ENCODE results near the gene VAPB.

The VAPB gene

GRCh38 chr20:58436868-58437645 lies 48.0 kb downstream of the VAPB start:
- DNase-seq, result no peak

GRCh38 chr20:58438970-58439808 lies 50.2 kb downstream of the VAPB start:
- DNase-seq, result no peak

DNA sequence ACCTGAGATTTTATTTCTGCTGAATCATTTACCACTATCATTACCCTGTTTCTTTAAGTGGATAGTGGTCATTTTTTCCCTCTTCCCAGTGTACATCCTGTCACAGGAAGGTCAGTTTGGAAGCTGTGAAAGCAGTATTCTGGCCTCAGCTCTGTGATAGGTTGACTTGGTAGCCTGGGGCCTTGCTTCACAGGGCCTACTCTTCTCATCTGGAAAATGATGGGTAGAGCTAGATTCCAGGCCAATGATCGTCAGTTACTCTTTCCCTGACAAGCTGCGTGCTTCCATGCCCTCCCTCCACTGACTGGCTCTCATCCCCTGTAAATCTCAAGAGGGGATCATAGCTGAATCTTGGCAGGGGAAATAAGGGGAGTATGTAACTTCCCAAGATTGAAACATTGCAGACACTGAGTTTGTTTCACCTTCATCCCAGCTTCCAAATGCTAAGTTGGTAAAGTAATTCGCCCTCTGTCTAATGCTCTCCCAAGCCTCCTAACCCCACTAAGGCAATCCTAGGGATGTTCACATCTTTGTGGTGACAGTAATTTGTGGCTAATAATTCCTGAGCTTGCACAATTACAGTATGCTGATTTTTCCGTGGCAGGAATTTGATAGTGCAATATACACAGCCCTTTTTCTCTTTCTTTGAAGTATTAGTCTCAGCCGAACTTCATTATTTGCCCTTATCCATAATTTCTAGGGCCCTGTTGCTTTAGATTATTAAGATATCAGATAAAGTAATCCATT lies 51.2 kb downstream of the VAPB start:
- no peak for DNase-seq

GRCh38 chr20:58441723-58442122 lies 52.7 kb downstream of the VAPB start:
- DNase-seq, result no peak

GRCh38 chr20:58444746-58445255 lies 55.8 kb downstream of the VAPB start:
- DNase-seq, result no peak

DNA sequence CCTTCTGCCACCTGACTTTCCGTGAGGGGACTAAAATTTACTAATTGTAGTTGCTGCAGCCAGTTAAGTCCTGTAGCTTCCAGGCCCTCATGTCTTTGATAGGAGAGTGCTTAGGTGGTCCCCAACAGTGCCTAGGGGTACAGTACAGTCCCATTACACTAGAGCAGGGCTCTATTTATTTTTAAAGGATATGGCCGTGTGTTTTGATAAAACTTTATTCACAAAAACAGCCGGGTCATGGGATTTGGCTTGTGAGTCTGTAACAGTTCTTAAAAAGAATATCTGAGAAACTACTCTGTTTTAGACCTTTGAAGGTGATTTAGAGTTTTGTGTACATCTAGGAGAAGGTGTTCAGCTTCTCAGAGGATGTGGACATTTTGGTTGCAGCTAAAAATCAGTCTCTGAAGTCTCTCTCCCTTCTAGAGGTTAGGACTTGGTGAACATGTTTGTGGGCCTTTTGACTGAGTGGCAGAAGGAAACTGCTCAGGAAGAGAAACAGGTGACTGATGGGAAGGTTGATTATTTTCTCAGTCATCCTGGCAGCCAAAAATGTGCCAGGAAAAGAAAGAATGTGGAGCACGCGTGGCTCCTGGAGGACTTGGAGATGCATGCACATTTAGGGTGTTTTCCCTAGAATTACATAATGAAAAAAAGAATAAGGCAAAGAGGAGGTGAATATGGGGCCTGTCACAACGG lies 57.4 kb downstream of the VAPB start:
- no peak for DNase-seq

GRCh38 chr20:58446960-58447265 lies 57.9 kb downstream of the VAPB start:
- no peak for DNase-seq

- DNase-seq, result peak; percentile 23
Measured at GRCh38 chr20:58447511-58448391, 58.7 kb downstream of the VAPB start.

- DNase-seq, result no peak
Measured at GRCh38 chr20:58448958-58449357, 59.9 kb downstream of the VAPB start.

- no peak for DNase-seq
Measured at GRCh38 chr20:58449681-58450221, 60.7 kb downstream of the VAPB start.

DNA sequence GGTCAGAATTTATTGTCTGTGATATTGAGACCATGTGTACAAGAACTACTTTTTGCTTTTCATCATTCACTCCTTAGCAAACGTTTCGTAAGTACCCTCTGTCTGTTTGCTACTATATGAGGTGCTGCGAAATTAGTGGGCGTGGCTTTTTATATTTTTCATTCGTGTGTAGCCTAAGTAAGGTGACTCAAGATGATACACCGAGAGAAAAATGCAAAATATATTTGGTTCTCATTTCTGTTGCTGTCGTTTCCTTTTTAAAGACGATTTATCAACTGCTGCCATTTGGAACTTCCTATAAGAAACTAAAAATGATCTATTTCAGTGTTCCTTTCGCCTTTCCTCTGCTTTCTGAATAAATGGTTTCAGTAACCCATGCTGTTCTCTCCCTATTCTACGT lies 61.2 kb downstream of the VAPB start:
- no peak for DNase-seq

DNA sequence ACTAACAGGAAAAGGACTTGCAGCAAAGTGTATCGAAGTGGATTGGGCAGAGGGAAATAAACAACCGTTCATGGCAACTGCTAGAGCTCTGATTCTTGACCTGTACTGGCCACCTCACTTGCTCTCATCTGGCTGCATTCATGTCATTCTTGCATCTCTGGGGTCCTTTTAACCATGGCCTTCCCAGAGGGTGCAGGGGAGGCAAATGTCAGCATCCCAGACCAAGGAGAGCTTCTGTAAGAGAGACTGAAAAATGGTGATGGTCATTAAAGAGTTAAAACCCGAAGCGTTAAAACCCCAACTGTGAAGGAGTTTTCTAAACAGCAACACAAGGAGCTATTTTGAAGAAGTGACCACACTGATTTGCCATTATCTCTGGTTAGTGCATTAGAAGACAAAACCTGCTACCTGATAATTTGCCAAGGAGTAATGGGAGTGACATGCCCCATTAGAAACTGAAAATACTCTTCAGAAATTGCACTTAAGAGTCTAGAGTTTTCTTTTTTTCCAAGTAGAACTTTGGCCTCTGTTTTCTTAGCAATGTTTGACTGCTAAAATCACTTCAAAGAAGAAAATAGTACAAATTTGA lies 63.7 kb downstream of the VAPB start:
- no peak for DNase-seq

DNA sequence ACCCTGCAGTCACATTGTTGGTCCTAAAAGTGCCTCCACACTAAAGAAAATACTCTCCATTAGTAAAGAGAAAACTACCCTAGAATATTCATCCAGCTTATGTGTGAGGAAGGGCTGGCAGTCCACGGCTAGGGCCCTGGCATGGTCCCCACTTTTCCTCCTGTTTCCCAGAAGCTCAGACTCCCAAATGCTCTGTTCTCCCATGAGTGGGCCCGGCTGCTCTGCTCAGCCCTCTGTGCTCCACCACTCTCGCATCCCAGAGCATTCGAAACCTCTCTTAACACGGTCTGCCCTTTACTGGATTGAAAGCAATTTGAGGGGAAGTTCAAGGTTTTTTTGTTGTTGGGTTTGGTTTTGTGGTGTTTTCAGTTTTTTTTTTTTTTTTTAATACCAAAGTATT lies 64.4 kb downstream of the VAPB start:
- no peak for DNase-seq

GRCh38 chr20:58454460-58454859 lies 65.4 kb downstream of the VAPB start:
- DNase-seq, result no peak

- DNase-seq, result no peak
Measured at GRCh38 chr20:58457083-58457695, 68.2 kb downstream of the VAPB start.

GRCh38 chr20:58458342-58459057 lies 69.5 kb downstream of the VAPB start:
- no peak for DNase-seq

DNA sequence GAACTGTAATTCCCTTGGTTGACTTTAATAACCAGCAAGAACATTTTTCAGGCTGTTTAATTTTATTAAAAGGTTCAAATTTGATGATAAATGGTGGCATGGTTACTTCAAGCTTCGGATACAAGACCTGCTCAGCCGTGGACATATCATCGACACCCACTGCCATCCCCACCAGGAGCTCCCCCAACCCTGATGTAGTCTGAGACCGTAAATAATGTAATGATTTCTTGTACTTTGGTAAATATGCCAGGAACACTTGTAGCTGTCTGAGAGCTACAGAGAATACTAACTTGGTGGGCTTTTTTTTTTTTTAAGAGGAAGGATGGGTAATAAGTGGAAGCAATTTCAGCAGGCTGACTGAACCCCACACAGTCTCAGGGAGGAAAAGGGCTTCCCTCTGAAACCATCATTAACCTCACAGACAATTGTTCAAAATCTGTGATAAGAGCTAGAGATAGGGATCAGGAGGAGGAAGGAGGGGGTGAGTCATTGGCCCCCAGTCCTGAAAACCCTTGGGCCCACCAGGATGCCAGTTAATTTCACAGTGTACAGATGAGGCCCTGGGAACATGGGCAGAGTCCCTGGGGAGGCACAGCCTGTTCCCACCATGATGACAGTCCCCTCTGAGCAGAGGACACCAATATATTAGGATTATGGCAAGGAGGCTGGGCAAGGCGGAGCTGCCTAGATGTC lies 70.2 kb downstream of the VAPB start:
- no peak for DNase-seq

DNA sequence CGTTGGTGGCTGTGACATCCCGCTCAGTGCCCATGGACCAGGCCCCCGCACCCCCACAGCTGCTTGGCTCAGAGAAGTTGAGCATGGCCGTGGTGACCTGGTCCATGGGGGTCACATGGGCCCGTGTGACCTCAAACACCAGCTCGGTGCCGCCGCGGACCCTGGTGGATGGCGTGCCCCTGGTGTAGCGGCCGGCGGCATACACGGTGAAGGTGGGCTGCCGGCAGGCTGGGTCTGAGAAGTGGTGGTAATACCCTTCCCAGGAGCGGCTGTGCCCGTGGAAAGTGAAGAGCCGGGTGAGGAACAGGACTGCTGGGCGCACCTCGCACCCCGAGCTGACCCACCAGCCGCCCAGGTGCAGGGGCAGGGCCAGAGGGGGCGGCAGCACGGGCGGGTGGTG lies 72.1 kb downstream of the VAPB start:
- DNase-seq, result no peak

- DNase-seq, result no peak
Measured at GRCh38 chr20:58461899-58462298, 72.9 kb downstream of the VAPB start.
